Prostate gland (tissue), 2 donors: Measurements from ENCODE around the gene ABL1.

Experiments used
- POLR2A ChIP-seq: fragments of 450-650 bp; IDR thresholded peaks from one replicate; pipeline ENCODE4 v1.6.1; 2016; ENCODE audit warnings: antibody characterized with exemption, mild to moderate bottlenecking
- POLR2AphosphoS5 ChIP-seq: sonication (generic); formaldehyde crosslinking; IDR thresholded peaks from one replicate; pipeline ENCODE4 v1.6.1; 2017; ENCODE audit warnings: antibody characterized with exemption
- TF ChIP-seq, protein P1 (sequence below), 4 experiments: fragments of 200-600 bp in 2 of 4; fragments of 450-650 bp in 2 of 4; sonication (generic) in 2 of 4; IDR thresholded peaks; 1 replicate in 3 of 4; 2 replicates in 1 of 4; pipeline ENCODE4 v1.5.1; 2016 to 2019; ENCODE audit warnings: antibody characterized with exemption in 4 of 4, mild to moderate bottlenecking in 2 of 4, moderate library complexity in 2 of 4

DNA sequence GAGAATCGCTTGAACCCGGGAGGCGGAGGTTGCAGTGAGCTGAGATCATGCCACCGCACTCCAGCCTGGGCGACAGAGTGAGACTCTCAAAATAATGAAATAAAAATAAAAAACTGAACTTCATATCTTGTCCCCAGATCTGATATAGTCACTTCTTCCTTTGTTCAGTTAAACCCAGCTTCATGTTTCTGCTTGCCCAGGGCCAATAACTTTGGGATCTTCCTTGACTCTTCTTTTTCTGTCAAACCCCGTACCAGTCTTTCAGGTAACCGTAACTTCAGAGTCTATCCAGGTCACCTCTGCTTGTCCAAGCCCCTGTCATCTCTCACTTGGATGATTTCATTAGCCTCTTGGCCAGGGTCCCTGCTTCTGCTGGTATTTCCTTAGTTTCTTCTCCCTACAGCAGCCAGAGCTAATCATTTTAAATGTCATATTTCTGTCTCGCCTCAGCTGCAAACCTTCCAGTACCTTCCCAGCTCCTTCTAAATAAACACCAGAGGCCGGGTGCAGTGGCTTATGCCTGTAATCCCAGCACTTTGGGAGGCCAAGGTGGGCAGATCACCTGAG, 19.7 kb upstream of the ABL1 start:
- TF ChIP-seq, protein P1, sequence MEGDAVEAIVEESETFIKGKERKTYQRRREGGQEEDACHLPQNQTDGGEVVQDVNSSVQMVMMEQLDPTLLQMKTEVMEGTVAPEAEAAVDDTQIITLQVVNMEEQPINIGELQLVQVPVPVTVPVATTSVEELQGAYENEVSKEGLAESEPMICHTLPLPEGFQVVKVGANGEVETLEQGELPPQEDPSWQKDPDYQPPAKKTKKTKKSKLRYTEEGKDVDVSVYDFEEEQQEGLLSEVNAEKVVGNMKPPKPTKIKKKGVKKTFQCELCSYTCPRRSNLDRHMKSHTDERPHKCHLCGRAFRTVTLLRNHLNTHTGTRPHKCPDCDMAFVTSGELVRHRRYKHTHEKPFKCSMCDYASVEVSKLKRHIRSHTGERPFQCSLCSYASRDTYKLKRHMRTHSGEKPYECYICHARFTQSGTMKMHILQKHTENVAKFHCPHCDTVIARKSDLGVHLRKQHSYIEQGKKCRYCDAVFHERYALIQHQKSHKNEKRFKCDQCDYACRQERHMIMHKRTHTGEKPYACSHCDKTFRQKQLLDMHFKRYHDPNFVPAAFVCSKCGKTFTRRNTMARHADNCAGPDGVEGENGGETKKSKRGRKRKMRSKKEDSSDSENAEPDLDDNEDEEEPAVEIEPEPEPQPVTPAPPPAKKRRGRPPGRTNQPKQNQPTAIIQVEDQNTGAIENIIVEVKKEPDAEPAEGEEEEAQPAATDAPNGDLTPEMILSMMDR (IDR thresholded peaks at IDR 0.05), result no peak
- no peak for TF ChIP-seq POLR2A
- no peak for TF ChIP-seq POLR2AphosphoS5
